Cardiac fibroblast (primary cell): ENCODE measurements around the gene NPAS2.

Source experiments
- DNase-seq, 2 donors: peaks; one replicate each; pipeline versions ENCODE4 v3.0.0 to v3.0.0-alpha.2; 2010; ENCODE audit warnings: low read depth in 2 of 2
- H3K4me3 ChIP-seq, 2 donors: replicated peaks in 1 of 2; 1 replicate in 1 of 2; 2 replicates in 1 of 2; pipeline ENCODE4 v1.5.1; 2011; ENCODE audit warnings: low read depth in 2 of 2, low read length in 2 of 2, mild to moderate bottlenecking in 2 of 2, moderate library complexity in 1 of 2
- TF ChIP-seq, protein P1 (sequence below): IDR thresholded peaks from one replicate; pipeline ENCODE4 v1.5.1; 2011; ENCODE audit warnings: low read depth, mild to moderate bottlenecking, low read length, inconsistent platforms

Gene NPAS2, protein sequence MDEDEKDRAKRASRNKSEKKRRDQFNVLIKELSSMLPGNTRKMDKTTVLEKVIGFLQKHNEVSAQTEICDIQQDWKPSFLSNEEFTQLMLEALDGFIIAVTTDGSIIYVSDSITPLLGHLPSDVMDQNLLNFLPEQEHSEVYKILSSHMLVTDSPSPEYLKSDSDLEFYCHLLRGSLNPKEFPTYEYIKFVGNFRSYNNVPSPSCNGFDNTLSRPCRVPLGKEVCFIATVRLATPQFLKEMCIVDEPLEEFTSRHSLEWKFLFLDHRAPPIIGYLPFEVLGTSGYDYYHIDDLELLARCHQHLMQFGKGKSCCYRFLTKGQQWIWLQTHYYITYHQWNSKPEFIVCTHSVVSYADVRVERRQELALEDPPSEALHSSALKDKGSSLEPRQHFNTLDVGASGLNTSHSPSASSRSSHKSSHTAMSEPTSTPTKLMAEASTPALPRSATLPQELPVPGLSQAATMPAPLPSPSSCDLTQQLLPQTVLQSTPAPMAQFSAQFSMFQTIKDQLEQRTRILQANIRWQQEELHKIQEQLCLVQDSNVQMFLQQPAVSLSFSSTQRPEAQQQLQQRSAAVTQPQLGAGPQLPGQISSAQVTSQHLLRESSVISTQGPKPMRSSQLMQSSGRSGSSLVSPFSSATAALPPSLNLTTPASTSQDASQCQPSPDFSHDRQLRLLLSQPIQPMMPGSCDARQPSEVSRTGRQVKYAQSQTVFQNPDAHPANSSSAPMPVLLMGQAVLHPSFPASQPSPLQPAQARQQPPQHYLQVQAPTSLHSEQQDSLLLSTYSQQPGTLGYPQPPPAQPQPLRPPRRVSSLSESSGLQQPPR

DNA sequence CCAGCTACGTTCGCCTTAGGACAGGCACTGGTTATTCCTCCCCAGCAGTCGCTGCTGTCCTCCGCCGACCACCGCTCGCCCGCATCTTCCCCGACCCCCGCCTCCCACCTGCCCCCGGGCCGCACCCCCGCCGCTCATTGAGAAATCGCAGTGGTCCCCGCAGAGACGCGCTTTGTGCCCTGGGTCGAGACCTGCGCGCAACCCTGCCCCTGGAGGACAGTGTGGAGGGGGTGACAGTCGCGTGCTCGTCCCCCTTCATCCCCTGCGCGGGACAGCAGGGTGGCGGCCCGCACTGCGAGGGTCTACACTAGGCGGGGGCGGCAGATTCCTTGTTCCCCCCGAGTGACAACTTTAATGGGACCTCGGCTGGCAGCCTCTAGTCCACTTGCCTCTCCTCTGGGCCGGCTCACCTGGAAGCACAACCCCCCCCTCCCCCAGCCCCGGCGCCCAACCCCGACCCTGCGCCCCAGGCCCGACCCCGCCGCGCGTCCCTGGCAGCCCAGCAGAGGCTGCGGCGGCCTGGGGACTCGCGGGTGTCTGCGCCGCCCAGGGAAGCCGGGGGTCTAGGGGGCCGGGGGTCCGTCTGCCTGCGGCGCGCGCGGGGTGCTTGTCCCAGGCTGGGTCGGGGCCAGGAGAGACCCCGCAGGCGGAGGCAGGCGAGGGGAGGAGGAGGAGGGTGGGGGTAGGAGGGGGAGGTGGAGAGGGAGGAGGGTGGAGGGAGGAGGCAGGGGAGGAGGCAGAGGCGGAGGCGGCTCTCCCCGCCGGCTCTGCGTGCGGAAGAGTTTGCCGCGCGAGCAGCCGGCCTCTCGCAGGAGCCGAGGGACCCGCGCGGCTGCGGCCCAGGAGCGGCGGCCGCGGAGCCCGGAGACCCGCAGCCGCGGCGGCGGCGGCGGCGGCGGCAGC is at the start of gene NPAS2:
Gene NPAS2, plus strand, starts transcription at position 770 of the 903 bp plus-strand sequence. CDS start 84,616 bp downstream, outside the sequence.
- TF ChIP-seq, protein P1, sequence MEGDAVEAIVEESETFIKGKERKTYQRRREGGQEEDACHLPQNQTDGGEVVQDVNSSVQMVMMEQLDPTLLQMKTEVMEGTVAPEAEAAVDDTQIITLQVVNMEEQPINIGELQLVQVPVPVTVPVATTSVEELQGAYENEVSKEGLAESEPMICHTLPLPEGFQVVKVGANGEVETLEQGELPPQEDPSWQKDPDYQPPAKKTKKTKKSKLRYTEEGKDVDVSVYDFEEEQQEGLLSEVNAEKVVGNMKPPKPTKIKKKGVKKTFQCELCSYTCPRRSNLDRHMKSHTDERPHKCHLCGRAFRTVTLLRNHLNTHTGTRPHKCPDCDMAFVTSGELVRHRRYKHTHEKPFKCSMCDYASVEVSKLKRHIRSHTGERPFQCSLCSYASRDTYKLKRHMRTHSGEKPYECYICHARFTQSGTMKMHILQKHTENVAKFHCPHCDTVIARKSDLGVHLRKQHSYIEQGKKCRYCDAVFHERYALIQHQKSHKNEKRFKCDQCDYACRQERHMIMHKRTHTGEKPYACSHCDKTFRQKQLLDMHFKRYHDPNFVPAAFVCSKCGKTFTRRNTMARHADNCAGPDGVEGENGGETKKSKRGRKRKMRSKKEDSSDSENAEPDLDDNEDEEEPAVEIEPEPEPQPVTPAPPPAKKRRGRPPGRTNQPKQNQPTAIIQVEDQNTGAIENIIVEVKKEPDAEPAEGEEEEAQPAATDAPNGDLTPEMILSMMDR = no peak
- peak; percentile 57 to 79 for DNase-seq
- H3K4me3 ChIP-seq = peak within 1 kb of the TSS; percentile 72 to 85

DNA sequence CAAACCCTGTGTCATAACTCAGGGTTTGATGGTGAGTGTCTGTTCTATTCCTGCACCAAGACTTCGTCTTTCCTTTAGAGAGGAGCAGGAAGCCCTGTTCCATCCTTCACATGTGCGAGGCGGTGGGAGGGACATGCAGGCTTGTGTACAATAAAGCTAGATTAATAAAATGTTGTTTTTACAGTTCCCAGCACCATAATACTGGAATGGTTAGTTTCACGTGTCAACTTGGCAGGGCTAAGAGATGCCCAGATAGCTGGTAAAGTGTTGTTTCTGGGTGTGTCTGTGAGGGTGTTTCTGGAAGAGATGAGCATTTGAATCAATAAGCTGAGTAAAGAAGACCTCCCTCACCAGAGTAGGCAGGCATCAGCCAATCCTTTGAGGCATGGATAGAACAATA is 48.8 kb upstream of the NPAS2 start:
- DNase-seq = no peak
- H3K4me3 ChIP-seq = no peak overlapping the region
- TF ChIP-seq, protein P1 = no peak

DNA sequence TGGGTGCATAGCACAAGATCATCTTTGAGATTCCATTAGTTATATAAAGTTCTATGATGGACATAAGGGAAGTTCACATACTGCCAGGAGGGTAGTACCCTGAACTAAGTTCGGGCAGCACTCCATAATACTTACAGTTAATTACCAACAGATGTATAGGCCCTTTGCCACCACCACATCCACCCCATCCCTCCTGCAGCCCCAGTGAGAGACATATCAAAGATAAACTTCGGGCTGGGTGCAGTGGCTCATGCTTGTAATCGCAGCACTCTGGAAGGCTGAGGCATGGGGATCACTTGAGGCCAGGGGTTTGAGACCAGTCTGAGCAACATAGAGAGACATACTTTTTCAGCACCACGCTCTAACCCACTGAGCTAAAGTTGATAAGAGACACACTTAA is 46.4 kb upstream of the NPAS2 start:
- no peak for DNase-seq
- TF ChIP-seq, protein P1 = no peak
- H3K4me3 ChIP-seq = no peak overlapping the region

DNA sequence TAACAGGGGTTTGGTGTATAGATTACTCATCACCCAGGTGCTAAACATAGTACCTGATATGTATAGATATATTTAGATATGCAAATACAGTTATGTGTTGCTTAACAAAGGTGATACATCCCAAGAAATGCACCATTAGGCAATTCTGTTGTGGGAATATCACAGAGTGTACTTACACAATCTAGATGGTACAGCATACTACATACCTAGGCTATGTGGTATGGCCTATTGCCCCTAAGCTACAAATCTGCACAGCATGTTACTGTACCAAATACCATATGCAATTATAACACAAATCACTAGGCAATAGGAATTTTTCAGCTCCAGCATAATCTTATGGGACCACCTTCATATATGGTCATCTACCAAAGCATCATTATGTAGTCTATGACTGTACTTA is 43.5 kb upstream of the NPAS2 start:
- no peak for DNase-seq
- TF ChIP-seq, protein P1 = no peak

DNA sequence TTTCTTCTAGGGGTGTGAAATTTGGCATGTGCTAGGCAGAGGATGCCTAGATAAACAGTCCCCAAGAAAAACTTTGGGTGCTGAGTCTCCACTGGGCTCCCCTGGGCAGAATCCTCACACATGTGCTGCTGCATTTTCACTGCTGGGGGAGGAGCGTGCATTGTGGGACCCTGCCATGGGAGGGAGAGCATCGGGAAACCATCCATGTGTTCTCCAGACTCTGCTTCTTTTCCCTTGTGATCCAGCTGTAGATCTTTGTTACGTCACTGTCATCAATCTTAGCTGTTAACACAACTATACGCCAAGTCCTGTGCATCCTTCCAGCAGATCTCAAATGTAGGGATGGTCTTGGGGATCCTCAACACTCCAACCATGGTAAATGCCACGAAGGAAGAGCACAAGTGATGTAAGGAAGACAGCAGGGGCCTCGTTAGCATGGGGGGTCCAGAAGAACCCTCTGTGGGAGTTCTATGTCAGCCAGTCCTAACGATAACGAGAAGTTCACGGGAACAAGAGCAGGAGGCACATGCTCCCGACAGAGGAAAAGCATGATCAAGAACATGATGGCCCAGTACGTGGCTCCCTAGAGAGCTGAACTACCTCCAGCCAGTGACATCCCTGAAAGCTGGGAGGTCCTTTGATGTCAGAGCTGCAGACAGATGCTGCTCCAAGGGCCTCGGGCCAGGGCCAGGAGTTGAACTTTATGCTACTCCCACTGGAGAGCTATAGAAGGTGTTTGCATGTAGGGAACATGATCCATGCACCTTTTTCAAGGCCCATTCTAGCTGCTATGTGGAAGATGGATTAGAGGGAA is 41.1 kb upstream of the NPAS2 start:
- no peak overlapping the region for H3K4me3 ChIP-seq
- TF ChIP-seq, protein P1 = no peak
- no peak for DNase-seq

More for the DNA sequence above, 43.5 kb upstream of the NPAS2 start:
- H3K4me3 ChIP-seq = no peak overlapping the region

DNA sequence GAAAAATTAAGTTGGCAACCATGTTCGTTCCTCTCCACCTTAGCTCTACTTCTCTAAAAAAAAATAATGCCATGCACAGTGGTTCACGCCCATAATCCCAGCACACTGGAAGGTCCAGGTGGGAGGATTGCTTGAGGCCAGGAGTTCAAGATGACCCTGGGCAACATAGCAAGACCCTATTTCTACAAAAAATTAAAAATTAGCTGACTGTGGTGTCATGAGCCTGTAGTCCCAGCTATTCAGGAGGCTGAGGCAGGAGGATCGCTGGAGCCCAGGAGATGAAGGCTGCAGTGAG is 40.1 kb upstream of the NPAS2 start:
- TF ChIP-seq, protein P1 = no peak
- DNase-seq = no peak
- H3K4me3 ChIP-seq = no peak overlapping the region
